ENCODE data around the gene RASAL2. TPM values are rescaled to one million over a fixed set of nuclear protein-coding genes. Genes with fewer than 3 reads are reported as not detected.
A peak's percentile ranks its signal among the peaks of the same experiment; 100 is the strongest.

Gene RASAL2
- total and polyA plus RNA-seq, 2 of the 13 experiments (the other 11 are each of a cell fraction or from before 2014, with no cell fraction given): 5.4 to 5.9 TPM

GRCh38 chr1:178310685-178311105 is 216.8 kb downstream of the RASAL2 start (continued):
- TF ChIP-seq PRDM10 (CRISPR knock-in tag; IDR thresholded peaks at IDR 0.05; ENCODE audit: low read depth) (no peak), MAFF (IDR thresholded peaks at IDR 0.05; ENCODE audit: low read depth, low read length) (no peak), TP53 (CRISPR knock-in tag; conservative IDR thresholded peaks at IDR 0.05) (no peak), DR1 (CRISPR knock-in tag; IDR thresholded peaks at IDR 0.05) (no peak), RFX3 (CRISPR knock-in tag; IDR thresholded peaks at IDR 0.05) (peak; percentile 65), ZNF546 (CRISPR knock-in tag; conservative IDR thresholded peaks at IDR 0.05) (no peak), ZNF792 (CRISPR knock-in tag; IDR thresholded peaks at IDR 0.05) (no peak), FOXJ3 (CRISPR knock-in tag; IDR thresholded peaks at IDR 0.05; ENCODE audit: borderline replicate concordance) (0 out of 2 replicates have a peak, but pooled peaks have one; percentile 63), KLF13 (CRISPR knock-in tag; IDR thresholded peaks at IDR 0.05) (no peak), GATAD2A (CRISPR knock-in tag; IDR thresholded peaks at IDR 0.05) (0 out of 2 replicates have a peak, but pooled peaks have one; percentile 18), STAG1 (CRISPR knock-in tag; IDR thresholded peaks at IDR 0.05) (peak; percentile 81), FOXA3 (CRISPR knock-in tag; IDR thresholded peaks at IDR 0.05) (0 out of 2 replicates have a peak, but pooled peaks have one; percentile 29), SAP130 (CRISPR knock-in tag; IDR thresholded peaks at IDR 0.05; ENCODE audit: low read depth) (0 out of 2 replicates have a peak, but pooled peaks have one; percentile 29), SMC3 (IDR thresholded peaks at IDR 0.05; ENCODE audit: low read length) (peak; percentile 42), ZNF253 (CRISPR knock-in tag; IDR thresholded peaks at IDR 0.05; ENCODE audit: borderline replicate concordance) (no peak), PAX8 (CRISPR knock-in tag; IDR thresholded peaks at IDR 0.05; ENCODE audit: borderline replicate concordance) (no peak), HNF4A (CRISPR knock-in tag; IDR thresholded peaks at IDR 0.05) (no peak), MEIS2 (CRISPR knock-in tag; IDR thresholded peaks at IDR 0.05) (0 out of 2 replicates have a peak, but pooled peaks have one; percentile 43), CC2D1A (CRISPR knock-in tag; IDR thresholded peaks at IDR 0.05) (no peak)
- TF ChIP-seq, protein P1, sequence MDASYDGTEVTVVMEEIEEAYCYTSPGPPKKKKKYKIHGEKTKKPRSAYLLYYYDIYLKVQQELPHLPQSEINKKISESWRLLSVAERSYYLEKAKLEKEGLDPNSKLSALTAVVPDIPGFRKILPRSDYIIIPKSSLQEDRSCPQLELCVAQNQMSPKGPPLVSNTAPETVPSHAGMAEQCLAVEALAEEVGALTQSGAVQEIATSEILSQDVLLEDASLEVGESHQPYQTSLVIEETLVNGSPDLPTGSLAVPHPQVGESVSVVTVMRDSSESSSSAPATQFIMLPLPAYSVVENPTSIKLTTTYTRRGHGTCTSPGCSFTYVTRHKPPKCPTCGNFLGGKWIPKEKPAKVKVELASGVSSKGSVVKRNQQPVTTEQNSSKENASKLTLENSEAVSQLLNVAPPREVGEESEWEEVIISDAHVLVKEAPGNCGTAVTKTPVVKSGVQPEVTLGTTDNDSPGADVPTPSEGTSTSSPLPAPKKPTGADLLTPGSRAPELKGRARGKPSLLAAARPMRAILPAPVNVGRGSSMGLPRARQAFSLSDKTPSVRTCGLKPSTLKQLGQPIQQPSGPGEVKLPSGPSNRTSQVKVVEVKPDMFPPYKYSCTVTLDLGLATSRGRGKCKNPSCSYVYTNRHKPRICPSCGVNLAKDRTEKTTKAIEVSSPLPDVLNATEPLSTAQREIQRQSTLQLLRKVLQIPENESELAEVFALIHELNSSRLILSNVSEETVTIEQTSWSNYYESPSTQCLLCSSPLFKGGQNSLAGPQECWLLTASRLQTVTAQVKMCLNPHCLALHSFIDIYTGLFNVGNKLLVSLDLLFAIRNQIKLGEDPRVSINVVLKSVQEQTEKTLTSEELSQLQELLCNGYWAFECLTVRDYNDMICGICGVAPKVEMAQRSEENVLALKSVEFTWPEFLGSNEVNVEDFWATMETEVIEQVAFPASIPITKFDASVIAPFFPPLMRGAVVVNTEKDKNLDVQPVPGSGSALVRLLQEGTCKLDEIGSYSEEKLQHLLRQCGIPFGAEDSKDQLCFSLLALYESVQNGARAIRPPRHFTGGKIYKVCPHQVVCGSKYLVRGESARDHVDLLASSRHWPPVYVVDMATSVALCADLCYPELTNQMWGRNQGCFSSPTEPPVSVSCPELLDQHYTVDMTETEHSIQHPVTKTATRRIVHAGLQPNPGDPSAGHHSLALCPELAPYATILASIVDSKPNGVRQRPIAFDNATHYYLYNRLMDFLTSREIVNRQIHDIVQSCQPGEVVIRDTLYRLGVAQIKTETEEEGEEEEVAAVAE (CRISPR knock-in tag; IDR thresholded peaks at IDR 0.05; ENCODE audit: borderline replicate concordance): no peak

Data from HepG2 (cell line).